Stimulated activated CD8-positive, alpha-beta memory T cell treated with anti-CD3 and anti-CD28 coated beads, Interleukin-12 subunit alpha, Interleukin-12 subunit beta, amount 100 ng/mL, for 1 hour (primary cell): ENCODE data around the gene COBL.

Source experiments
- DNase-seq: peaks from one replicate; pipeline ENCODE4 v3.0.0-alpha.2; 2020; ENCODE audit warnings: low read depth

The COBL gene

GRCh38 chr7:51046103-51046466 is 270.5 kb downstream of the COBL start:
- no peak for DNase-seq

GRCh38 chr7:51045319-51046102 is 271.1 kb downstream of the COBL start:
- no peak for DNase-seq

GRCh38 chr7:51043461-51043860 is 273.1 kb downstream of the COBL start:
- DNase-seq = no peak

GRCh38 chr7:51040787-51041186 is 275.8 kb downstream of the COBL start:
- no peak for DNase-seq

DNA sequence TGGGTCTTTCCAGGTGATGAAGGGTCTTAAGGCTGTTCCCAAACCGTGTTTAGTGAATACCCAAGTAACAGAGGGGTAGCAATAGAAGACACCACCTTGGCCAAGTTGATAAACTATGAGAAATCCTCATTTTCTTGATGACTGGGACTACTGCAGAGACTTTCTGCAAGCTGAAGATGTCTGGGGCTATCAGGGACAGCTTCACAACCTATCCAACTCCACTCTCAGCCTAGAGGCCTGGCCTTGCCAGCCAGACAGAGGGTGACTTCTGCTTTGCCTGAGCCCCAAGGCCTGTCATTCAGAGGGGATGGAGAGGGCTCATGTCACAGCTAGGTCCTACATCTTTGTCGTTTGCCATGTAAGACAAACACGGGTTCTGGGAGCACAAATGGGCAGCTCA is 278.0 kb downstream of the COBL start:
- DNase-seq = no peak

GRCh38 chr7:51035716-51036115 is 280.9 kb downstream of the COBL start:
- DNase-seq = no peak

GRCh38 chr7:51034521-51035264 is 281.9 kb downstream of the COBL start:
- DNase-seq = no peak

DNA sequence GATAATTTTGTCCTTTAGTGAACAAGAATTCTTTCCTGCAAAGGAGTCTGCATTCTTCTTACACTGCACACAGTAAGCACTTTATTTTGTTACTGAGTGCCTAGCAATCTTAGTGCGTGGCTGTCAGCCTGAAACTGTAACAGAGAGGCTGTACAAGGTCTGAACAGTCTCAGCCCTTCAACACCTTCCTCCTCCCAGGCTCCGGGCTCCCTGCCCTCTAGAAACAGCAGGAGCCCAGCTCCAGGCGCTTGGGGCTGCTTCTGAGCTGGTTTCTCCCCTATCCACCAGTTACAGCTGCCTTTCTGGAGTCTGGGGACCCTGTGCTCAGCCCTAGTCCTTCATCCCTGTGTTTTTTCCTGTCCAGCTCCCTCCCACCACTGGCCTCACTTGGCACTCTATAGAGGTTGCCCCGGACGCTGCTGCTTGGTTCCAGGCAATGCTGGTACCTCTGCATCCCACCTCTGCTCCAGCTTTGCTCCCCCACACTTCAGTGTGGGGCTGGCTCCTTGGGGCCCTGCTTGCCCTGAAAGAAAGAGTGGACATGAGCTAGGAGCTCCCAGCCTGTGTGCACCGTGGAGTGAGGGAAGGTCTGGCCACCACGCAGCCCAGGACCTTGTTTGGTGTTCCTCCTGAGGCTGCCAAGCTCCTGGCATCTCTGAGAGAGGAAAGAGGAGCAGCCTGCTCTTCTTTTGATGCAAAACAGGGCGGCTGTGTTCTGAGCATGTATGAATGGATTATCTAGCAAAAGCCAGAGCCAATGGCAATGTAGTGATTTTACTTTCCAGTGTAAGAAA is 282.7 kb downstream of the COBL start:
- DNase-seq = no peak

DNA sequence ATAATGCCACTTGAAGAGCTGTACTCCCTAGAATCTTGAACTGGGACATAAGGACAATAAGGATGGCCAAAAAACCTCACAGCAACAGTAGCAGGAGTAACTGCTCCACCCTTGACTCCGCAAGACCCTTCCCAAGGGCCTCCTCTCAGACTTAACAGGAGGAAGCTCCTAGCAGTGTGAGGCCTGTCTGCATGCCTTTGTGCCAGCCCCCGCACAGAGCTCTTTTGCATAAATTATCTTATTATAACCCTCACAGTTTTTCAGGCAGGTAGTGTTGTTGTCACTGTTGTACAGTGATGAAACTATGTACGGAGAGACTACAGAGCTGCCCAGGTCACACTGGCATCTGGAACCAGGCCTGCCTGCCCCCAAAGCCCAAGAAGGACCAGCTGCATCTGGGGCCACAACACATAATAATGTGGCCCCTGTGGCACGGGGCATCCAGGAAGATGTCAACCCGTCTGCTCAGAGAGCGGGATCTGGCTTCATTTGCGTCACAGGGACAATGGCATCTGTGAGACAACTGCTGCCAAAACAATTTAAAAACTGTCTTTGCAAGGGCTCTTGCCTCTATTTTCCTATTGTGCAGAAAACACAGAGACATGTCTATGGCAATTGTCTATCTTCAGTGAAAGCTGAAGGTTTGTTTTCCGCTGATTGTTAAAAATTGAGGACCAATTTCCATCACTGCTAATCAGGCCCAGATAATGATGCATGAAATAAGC is 284.7 kb downstream of the COBL start:
- DNase-seq = no peak

- DNase-seq = no peak
Observed at GRCh38 chr7:51031216-51031615, 285.4 kb downstream of the COBL start.

DNA sequence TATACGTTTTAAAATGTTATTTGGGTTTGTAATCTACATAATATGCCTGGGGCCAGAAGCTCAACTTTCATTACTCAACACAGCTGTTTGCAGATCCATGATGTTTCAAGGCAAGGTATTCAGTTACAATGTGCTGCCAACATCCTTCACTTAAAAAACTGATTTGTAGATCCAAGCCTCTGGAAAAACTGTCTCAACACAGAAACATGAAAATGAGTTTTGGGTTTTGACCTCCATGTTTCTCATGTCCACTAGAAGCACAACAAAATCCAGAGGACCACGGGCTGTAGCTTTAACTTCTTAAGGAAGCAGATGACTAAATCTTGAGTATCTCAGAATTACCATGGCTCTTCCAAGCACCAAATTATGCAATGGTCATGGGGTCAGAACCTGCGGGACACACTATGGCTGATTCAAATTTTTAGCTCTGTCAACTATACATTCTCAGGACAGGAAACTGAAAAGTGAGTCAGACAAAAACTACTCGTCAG is 286.9 kb downstream of the COBL start:
- DNase-seq = no peak

- DNase-seq = no peak
Observed at GRCh38 chr7:51029131-51029530, 287.5 kb downstream of the COBL start.

GRCh38 chr7:51027935-51028830 is 288.4 kb downstream of the COBL start:
- no peak for DNase-seq

DNA sequence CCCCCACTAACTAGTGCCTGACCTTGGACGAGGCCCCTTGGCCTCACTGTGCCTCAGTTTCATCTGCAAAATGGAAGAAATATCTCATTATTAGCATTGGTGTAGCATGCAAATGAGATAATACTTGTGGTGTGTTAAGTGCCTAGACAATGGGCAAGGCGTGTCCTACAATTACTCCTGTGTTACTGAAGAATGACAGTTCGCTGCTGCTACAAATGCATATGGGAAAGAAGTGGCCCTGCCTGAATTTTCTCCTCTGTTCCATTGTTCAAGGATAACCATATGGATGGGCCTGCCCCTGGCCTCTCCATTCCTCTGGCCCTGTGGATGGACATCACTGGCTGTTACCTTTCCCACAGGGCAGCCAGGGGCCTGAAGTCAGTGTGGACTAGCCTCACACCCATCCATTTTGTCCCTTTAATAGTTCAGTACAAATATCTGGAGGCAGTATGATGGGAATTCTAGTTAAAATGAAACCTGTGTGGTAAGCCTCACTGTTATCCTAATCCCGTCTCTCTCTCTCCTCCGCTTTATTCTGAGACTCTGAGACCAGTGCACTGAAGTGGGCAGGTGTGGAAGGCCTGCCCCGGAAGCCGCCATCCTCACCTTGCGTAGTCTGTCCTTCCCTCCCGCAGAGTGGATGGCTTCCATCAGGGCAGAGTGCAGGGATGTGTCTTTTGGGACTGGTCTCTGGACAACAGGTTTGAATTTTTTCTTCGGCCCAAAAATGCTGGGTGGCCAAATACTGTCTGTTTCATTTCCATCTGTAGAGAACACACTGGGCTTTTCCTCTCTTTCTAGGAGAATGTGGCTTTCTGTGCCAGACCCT is 289.3 kb downstream of the COBL start:
- DNase-seq = no peak

DNA sequence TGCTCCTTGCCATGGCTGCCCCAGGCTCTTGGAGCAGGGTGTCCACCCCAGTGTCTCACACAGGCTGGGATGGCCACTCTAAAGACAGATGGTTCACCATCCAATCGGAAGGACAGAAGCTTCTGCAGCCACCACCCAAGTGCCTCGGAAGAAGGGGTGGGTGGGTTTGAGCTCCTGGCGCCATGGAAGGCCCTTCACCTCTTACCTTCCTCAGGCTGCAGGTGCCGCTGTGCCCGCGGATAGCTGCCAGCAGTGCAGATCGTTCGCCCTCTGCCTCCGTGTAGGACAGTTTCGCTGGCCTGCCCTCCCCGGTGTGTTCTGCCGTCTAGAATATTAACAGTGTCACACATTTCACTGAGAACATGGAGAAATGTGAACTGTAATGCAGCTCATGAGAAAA is 290.3 kb downstream of the COBL start:
- DNase-seq = no peak

DNA sequence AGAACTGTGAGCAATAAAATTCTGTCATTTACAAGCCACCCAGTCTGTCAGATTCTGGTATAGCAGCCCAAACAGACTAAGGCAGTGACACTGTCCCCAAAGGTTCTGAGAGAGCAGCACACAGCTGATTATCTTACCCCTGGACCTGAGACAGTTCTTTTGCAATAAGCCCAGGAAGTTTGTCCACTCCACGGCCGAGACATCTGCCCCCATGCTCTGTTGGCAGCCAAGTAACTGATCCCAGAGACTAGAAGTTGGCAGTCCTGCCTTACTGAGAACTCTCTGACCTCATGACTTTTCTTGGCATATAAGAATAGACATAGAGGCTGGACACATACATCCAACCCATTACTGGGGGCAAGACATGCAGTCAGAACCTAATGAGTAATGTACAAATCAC is 290.9 kb downstream of the COBL start:
- no peak for DNase-seq

DNA sequence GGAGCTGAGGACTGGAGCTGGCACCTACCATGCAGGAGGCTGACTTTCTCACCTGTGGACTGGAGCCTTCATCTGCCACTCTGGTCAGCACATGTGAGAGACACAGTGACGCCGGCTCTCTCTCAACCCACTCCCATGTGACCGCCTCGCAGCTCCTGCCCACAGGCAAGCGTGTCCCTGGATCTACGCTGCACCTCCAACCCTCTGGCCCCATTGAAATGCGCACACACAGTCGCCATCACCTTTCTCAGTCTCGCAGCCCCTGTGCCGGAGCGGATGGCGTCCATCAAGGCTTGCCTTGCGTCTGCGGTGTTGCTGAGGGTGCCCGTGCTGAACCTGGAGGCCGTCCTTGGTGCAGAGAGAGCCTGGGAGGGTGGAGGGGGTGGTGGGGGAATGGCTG is 291.7 kb downstream of the COBL start:
- no peak for DNase-seq

DNA sequence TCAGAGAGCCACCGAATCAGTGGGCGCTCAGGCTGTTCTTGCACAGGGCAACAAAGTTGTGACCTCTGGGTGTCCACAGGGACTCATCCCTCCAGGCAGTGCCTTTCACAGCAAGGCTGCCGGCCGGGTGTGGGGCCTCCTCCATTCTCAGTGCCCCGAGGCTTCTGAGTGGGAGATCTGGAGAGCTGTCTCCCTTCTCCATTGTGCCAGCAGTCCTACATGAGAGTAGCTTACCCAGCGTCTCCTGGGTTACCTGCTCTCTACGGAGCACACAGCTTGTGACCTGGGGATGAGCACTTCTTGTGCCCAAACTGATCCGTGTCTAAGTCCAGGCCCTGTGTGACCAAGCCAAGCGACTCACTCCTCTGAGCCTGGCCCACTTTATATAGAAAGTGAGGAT is 293.1 kb downstream of the COBL start:
- no peak for DNase-seq

DNA sequence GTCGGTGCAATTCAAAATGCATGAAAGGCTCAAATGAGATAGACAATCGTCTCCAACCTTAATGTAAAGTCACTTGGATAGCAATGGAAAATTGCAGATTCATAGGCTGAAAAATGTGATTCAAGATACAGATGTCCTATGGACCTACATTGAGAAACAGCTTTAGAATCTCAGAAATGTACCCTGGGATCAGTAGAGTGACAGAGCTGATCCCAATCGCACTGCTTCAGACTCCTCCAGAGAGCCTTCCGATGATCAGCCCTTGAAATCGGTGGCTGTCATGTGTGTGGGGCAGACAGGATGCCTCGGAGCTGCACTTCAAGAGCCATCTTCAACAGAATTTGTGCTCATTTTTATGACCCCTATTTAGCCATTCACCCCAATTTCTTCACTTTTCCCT is 293.8 kb downstream of the COBL start:
- DNase-seq = no peak

DNA sequence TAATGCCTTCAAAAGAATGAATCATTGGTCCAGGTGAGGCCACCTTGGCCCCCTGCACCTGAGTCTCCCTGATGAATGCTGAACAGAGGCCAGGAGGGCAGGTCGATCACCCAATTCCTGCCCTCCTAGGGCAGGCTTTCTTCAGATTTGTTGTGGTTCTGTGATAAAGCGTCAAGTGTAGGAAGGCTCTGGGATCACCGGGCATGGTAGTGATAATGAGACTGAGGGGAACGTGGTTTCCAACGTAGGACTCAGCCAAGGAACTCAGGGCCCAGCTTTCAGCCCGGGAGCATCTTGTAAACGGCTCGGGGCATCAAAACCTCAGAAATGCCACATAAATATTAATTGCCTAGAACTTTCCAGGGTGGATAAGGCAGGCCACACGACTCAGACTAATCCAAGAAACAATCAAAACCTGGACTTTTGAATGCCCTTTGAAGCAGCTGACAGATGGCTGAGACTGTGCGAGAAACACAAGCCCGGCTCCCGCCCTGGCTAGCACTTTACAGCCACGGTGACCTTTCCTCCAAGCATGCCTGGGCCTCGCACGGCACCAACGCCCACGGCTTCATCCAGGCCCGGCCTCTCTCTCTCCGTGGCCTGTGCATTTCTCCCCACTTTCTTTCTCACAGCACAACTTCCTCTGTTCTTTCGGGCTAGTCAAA is 294.6 kb downstream of the COBL start:
- DNase-seq = no peak
